Effector memory CD4-positive, alpha-beta T cell (primary cell): ENCODE measurements around the gene NOX4.
"Not testable (repeated sequence)": the region's sequence is repeated elsewhere in the genome, so short reads cannot be mapped to it uniquely, and the experiment has no call there.

ENCODE experiments used
- DNase-seq, 3 donors: peaks; one replicate each; pipeline ENCODE4 v3.0.0-alpha.2; 2020
- H3K27ac ChIP-seq: 2 replicates; pipeline ENCODE4 v1.7.0; 2013; ENCODE audit warnings: mild to moderate bottlenecking, low read length, moderate library complexity; ENCODE audit not compliant: insufficient read depth, poor library complexity, severe bottlenecking
- H3K27me3 ChIP-seq: replicated peaks from 2 replicates; pipeline ENCODE4 v1.7.0; 2013; ENCODE audit warnings: mild to moderate bottlenecking, low read length; ENCODE audit not compliant: insufficient read depth, control insufficient read depth, poor library complexity, severe bottlenecking
- H3K36me3 ChIP-seq: 2 replicates; pipeline ENCODE4 v1.7.0; 2013; ENCODE audit warnings: mild to moderate bottlenecking, low read length, moderate library complexity; ENCODE audit not compliant: control insufficient read depth, insufficient read depth
- H3K4me1 ChIP-seq: 2 replicates; pipeline ENCODE4 v1.7.0; 2013; ENCODE audit warnings: low read length, mild to moderate bottlenecking; ENCODE audit not compliant: control insufficient read depth, insufficient read depth, poor library complexity, severe bottlenecking
- H3K4me3 ChIP-seq: 2 replicates; pipeline ENCODE4 v1.7.0; 2013; ENCODE audit warnings: low read length, low read depth, mild to moderate bottlenecking; ENCODE audit not compliant: insufficient read depth, poor library complexity, severe bottlenecking
- H3K9me3 ChIP-seq: 2 replicates; pipeline ENCODE4 v1.7.0; 2013; ENCODE audit warnings: mild to moderate bottlenecking, low read length, moderate library complexity; ENCODE audit not compliant: control insufficient read depth

The NOX4 gene

GRCh38 chr11:89437317-89437716, 53.9 kb downstream of the NOX4 start:
- no peaks in the 10 kb centered on the region for H3K36me3 ChIP-seq
- no peak for DNase-seq
- H3K4me1 ChIP-seq = no peaks in the 10 kb centered on the region
- H3K27ac ChIP-seq = no peak overlapping the region
- no peak overlapping the region for H3K4me3 ChIP-seq
- no peaks in the 10 kb centered on the region for H3K27me3 ChIP-seq
- no peaks in the 10 kb centered on the region for H3K9me3 ChIP-seq

GRCh38 chr11:89436071-89436470, 55.1 kb downstream of the NOX4 start:
- no peak for DNase-seq
- no peak overlapping the region for H3K4me3 ChIP-seq
- no peak overlapping the region for H3K27ac ChIP-seq
- H3K36me3 ChIP-seq = no peaks in the 10 kb centered on the region
- no peaks in the 10 kb centered on the region for H3K4me1 ChIP-seq
- no peaks in the 10 kb centered on the region for H3K9me3 ChIP-seq
- no peaks in the 10 kb centered on the region for H3K27me3 ChIP-seq

GRCh38 chr11:89433278-89433677, 57.9 kb downstream of the NOX4 start:
- Histone ChIP-seq H3K9me3 (no peaks in the 10 kb centered on the region), H3K27me3 (no peaks in the 10 kb centered on the region), H3K27ac (no peak overlapping the region), H3K4me1 (no peaks in the 10 kb centered on the region), H3K4me3 (no peak overlapping the region), H3K36me3 (no peaks in the 10 kb centered on the region)
- no peak for DNase-seq

GRCh38 chr11:89432182-89432581, 59.0 kb downstream of the NOX4 start:
- not testable (repeated sequence) for H3K4me3 ChIP-seq, H3K9me3 ChIP-seq, H3K4me1 ChIP-seq, H3K27ac ChIP-seq, H3K27me3 ChIP-seq, DNase-seq, H3K36me3 ChIP-seq

GRCh38 chr11:89426501-89426900, 64.7 kb downstream of the NOX4 start:
- H3K4me3 ChIP-seq, H3K4me1 ChIP-seq, H3K27ac ChIP-seq, DNase-seq, H3K9me3 ChIP-seq, H3K36me3 ChIP-seq, H3K27me3 ChIP-seq: not testable (repeated sequence)

- Histone ChIP-seq H3K27ac (no peak overlapping the region), H3K4me3 (no peak overlapping the region), H3K36me3 (no peaks in the 10 kb centered on the region), H3K4me1 (no peaks in the 10 kb centered on the region), H3K27me3 (no peaks in the 10 kb centered on the region), H3K9me3 (no peaks in the 10 kb centered on the region)
- no peak for DNase-seq
These were observed 69.5 kb downstream of the NOX4 start for GRCh38 chr11:89421718-89422117.

- Histone ChIP-seq H3K36me3 (no peaks in the 10 kb centered on the region), H3K4me3 (no peak overlapping the region), H3K27ac (no peak overlapping the region), H3K4me1 (no peaks in the 10 kb centered on the region), H3K27me3 (no peaks in the 10 kb centered on the region), H3K9me3 (no peaks in the 10 kb centered on the region)
- DNase-seq = no peak
These were observed 70.2 kb downstream of the NOX4 start for GRCh38 chr11:89420981-89421380.

- no peak for DNase-seq
- Histone ChIP-seq H3K36me3 (no peaks in the 10 kb centered on the region), H3K9me3 (no peaks in the 10 kb centered on the region), H3K4me1 (no peaks in the 10 kb centered on the region), H3K4me3 (no peak overlapping the region), H3K27ac (no peak overlapping the region), H3K27me3 (no peaks in the 10 kb centered on the region)
These were observed 74.2 kb downstream of the NOX4 start for GRCh38 chr11:89416961-89417360.

- not testable (repeated sequence) for DNase-seq, H3K9me3 ChIP-seq, H3K36me3 ChIP-seq, H3K4me1 ChIP-seq, H3K27ac ChIP-seq, H3K4me3 ChIP-seq, H3K27me3 ChIP-seq
These were observed 80.1 kb downstream of the NOX4 start for GRCh38 chr11:89411112-89411511.

GRCh38 chr11:89410666-89411065, 80.5 kb downstream of the NOX4 start:
- H3K27me3 ChIP-seq, H3K27ac ChIP-seq, H3K9me3 ChIP-seq, DNase-seq, H3K4me3 ChIP-seq, H3K4me1 ChIP-seq, H3K36me3 ChIP-seq: not testable (repeated sequence)

GRCh38 chr11:89408441-89408840, 82.7 kb downstream of the NOX4 start:
- H3K4me1 ChIP-seq, DNase-seq, H3K36me3 ChIP-seq, H3K27ac ChIP-seq, H3K4me3 ChIP-seq, H3K27me3 ChIP-seq, H3K9me3 ChIP-seq: not testable (repeated sequence)
